Measurements from ENCODE around the gene VWA1. TPM values are rescaled to one million over a fixed set of nuclear protein-coding genes. Genes with fewer than 3 reads are reported as not detected.
A peak's percentile ranks its signal among the peaks of the same experiment; 100 is the strongest.

VWA1 gene
- total RNA-seq, 1 experiment from 2014 or later = 35.5 TPM

DNA sequence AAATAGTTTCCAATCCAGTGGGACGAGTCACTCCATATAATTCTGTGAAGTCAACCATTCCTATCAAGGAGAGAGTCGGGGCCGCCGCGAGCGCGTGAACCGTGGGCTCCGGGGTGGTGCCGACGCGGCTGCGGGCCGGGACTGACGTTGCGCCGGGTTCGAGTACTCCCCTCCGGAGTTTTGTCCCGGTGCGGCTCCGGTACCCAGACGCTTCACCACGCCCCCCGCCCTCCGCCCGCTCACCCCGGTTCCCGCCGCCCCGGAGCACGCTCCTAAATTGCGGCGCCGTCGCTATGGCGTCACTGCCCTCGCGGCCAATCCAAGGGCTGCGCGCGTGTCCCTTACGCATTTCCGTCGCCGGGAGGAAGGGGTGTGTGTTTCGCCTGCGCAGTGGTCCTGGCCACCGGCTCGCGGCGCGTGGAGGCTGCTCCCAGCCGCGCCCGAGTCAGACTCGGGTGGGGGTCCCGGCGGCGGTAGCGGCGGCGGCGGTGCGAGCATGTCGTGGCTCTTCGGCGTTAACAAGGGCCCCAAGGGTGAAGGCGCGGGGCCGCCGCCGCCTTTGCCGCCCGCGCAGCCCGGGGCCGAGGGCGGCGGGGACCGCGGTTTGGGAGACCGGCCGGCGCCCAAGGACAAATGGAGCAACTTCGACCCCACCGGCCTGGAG lies 36.0 kb downstream of the VWA1 start, which contains the start of gene ATAD3B (continued):
- no peak for TF ChIP-seq ATF2 (CRISPR knock-in tag; IDR thresholded peaks at IDR 0.05; ENCODE audit: borderline replicate concordance, low read depth)
- TF ChIP-seq ZNF317 (CRISPR knock-in tag; IDR thresholded peaks at IDR 0.05; ENCODE audit: borderline replicate concordance, low read depth) = no peak
- no peak for TF ChIP-seq NR2C2 (CRISPR knock-in tag; IDR thresholded peaks at IDR 0.05)
- TF ChIP-seq ETV6 (CRISPR knock-in tag; IDR thresholded peaks at IDR 0.05) = peak; percentile 72; the same call in 1 of the 2 replicates
- TF ChIP-seq FOXJ3 (CRISPR knock-in tag; IDR thresholded peaks at IDR 0.05; ENCODE audit: borderline replicate concordance) = no peak
- TF ChIP-seq IRF2 (CRISPR knock-in tag; IDR thresholded peaks at IDR 0.05; ENCODE audit: borderline replicate concordance, low read depth) = no peak
- TF ChIP-seq HMGXB4 (CRISPR knock-in tag; IDR thresholded peaks at IDR 0.05) = 0 out of 2 replicates have a peak, but pooled peaks have one; percentile 42
- TF ChIP-seq, protein P1, sequence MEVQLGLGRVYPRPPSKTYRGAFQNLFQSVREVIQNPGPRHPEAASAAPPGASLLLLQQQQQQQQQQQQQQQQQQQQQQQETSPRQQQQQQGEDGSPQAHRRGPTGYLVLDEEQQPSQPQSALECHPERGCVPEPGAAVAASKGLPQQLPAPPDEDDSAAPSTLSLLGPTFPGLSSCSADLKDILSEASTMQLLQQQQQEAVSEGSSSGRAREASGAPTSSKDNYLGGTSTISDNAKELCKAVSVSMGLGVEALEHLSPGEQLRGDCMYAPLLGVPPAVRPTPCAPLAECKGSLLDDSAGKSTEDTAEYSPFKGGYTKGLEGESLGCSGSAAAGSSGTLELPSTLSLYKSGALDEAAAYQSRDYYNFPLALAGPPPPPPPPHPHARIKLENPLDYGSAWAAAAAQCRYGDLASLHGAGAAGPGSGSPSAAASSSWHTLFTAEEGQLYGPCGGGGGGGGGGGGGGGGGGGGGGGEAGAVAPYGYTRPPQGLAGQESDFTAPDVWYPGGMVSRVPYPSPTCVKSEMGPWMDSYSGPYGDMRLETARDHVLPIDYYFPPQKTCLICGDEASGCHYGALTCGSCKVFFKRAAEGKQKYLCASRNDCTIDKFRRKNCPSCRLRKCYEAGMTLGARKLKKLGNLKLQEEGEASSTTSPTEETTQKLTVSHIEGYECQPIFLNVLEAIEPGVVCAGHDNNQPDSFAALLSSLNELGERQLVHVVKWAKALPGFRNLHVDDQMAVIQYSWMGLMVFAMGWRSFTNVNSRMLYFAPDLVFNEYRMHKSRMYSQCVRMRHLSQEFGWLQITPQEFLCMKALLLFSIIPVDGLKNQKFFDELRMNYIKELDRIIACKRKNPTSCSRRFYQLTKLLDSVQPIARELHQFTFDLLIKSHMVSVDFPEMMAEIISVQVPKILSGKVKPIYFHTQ (CRISPR knock-in tag; IDR thresholded peaks at IDR 0.05) = no peak
- no peak for TF ChIP-seq AFF4 (CRISPR knock-in tag; IDR thresholded peaks at IDR 0.05; ENCODE audit: borderline replicate concordance)
- no peak for TF ChIP-seq JAZF1 (CRISPR knock-in tag; IDR thresholded peaks at IDR 0.05)
- peak; percentile 92 for TF ChIP-seq MAX (CRISPR knock-in tag; IDR thresholded peaks at IDR 0.05)
- no peak for TF ChIP-seq GABPB1 (CRISPR knock-in tag; IDR thresholded peaks at IDR 0.05)
- TF ChIP-seq ZNF281 (CRISPR knock-in tag; IDR thresholded peaks at IDR 0.05) = no peak
- TF ChIP-seq, protein P2, sequence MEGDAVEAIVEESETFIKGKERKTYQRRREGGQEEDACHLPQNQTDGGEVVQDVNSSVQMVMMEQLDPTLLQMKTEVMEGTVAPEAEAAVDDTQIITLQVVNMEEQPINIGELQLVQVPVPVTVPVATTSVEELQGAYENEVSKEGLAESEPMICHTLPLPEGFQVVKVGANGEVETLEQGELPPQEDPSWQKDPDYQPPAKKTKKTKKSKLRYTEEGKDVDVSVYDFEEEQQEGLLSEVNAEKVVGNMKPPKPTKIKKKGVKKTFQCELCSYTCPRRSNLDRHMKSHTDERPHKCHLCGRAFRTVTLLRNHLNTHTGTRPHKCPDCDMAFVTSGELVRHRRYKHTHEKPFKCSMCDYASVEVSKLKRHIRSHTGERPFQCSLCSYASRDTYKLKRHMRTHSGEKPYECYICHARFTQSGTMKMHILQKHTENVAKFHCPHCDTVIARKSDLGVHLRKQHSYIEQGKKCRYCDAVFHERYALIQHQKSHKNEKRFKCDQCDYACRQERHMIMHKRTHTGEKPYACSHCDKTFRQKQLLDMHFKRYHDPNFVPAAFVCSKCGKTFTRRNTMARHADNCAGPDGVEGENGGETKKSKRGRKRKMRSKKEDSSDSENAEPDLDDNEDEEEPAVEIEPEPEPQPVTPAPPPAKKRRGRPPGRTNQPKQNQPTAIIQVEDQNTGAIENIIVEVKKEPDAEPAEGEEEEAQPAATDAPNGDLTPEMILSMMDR (IDR thresholded peaks at IDR 0.05) = no peak
- TF ChIP-seq ZNF512 (CRISPR knock-in tag; IDR thresholded peaks at IDR 0.05; ENCODE audit: borderline replicate concordance) = no peak
- TF ChIP-seq E2F1 (CRISPR knock-in tag; IDR thresholded peaks at IDR 0.05) = peak; percentile 36; the same call in 1 of the 2 replicates
- TF ChIP-seq, protein P3, sequence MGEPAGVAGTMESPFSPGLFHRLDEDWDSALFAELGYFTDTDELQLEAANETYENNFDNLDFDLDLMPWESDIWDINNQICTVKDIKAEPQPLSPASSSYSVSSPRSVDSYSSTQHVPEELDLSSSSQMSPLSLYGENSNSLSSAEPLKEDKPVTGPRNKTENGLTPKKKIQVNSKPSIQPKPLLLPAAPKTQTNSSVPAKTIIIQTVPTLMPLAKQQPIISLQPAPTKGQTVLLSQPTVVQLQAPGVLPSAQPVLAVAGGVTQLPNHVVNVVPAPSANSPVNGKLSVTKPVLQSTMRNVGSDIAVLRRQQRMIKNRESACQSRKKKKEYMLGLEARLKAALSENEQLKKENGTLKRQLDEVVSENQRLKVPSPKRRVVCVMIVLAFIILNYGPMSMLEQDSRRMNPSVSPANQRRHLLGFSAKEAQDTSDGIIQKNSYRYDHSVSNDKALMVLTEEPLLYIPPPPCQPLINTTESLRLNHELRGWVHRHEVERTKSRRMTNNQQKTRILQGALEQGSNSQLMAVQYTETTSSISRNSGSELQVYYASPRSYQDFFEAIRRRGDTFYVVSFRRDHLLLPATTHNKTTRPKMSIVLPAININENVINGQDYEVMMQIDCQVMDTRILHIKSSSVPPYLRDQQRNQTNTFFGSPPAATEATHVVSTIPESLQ (CRISPR knock-in tag; IDR thresholded peaks at IDR 0.05) = no peak
